HFF-Myc (cell line): ENCODE measurements around the gene ARID2.

Experiments
- DNase-seq: peaks from one replicate; pipeline ENCODE4 v3.0.0-alpha.2; 2011; ENCODE audit warnings: low read depth; ENCODE audit errors: extremely low read depth
- H3K4me3 ChIP-seq: replicated peaks from 2 replicates; pipeline ENCODE4 v1.5.1; 2011; ENCODE audit warnings: low read depth, mild to moderate bottlenecking, control low read depth, low read length
- TF ChIP-seq, protein P1 (sequence below): IDR thresholded peaks from 2 replicates; pipeline ENCODE4 v1.5.1; 2012; ENCODE audit warnings: mild to moderate bottlenecking, low read depth, low read length, control low read depth; ENCODE audit errors: missing control alignments

The ARID2 gene

DNA sequence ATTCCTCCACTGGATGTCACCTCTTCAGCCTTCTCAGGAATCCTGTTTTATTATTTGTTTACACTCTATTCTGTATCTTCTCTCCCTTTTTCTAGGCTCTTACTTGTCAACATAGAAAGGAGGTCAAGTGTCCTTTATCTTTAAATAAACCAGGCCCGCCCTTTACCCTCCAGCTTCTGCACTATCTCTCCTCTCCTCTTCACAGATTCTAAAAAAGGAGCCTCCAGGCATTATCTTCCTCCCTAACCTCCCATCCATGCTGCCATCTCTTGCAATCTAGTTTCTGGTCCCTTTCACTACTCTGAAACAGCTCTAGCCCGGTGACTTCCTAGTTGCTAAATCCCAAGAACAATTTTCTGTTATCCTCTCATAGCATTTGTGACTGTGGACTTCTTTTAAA, 24.1 kb upstream of the ARID2 start:
- no peak for DNase-seq
- TF ChIP-seq, protein P1, sequence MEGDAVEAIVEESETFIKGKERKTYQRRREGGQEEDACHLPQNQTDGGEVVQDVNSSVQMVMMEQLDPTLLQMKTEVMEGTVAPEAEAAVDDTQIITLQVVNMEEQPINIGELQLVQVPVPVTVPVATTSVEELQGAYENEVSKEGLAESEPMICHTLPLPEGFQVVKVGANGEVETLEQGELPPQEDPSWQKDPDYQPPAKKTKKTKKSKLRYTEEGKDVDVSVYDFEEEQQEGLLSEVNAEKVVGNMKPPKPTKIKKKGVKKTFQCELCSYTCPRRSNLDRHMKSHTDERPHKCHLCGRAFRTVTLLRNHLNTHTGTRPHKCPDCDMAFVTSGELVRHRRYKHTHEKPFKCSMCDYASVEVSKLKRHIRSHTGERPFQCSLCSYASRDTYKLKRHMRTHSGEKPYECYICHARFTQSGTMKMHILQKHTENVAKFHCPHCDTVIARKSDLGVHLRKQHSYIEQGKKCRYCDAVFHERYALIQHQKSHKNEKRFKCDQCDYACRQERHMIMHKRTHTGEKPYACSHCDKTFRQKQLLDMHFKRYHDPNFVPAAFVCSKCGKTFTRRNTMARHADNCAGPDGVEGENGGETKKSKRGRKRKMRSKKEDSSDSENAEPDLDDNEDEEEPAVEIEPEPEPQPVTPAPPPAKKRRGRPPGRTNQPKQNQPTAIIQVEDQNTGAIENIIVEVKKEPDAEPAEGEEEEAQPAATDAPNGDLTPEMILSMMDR = no peak
- H3K4me3 ChIP-seq = no peak overlapping the region

DNA sequence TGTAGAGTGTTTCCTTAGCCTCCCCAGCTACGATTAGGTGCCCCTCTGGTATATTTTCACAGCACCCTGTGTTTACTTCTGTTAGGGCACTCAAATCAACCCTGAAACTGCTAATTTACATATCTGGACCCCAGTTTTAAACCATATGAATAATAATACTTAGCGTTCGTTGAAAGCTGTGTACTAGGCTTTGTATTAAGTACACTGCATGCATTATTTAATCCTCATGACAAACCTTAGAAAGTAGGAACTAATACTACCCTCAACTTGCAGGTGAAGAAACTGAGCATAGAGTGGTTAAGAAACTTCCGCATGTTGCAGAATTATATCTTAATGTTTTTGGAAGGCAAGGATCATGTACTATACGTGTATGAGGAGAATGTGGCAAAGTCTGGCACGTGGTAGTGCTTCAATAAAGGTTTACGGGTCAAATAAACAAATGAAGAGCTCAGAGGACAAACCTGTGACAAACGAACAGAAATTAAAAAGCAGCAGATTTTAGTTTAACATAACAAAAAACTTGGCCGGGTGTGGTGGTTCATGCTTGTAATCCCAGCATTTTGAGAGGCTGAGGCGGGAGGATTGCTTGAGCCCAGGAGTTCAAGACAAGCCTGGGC, 22.2 kb upstream of the ARID2 start:
- H3K4me3 ChIP-seq = no peak overlapping the region
- TF ChIP-seq, protein P1 = no peak
- no peak for DNase-seq

DNA sequence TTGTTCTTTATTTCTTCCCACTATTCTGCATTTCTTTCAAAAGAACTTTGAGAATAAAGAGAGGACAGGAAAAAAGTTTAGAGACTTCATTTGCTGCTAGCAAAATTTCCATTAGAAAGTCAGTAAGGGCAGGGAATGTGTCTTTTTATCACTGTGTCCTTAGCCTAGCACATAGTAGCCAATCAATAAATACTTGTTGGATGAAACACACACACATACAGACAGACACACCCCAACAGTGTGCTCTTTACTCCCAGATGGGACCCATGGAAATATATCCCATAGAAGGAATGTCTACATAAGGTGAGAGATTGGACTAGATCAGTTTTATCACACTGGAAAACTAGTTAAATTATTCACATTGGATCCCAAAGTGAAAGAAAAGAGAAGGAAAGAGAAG, 21.1 kb upstream of the ARID2 start:
- no peak overlapping the region for H3K4me3 ChIP-seq
- TF ChIP-seq, protein P1 = no peak
- no peak for DNase-seq

DNA sequence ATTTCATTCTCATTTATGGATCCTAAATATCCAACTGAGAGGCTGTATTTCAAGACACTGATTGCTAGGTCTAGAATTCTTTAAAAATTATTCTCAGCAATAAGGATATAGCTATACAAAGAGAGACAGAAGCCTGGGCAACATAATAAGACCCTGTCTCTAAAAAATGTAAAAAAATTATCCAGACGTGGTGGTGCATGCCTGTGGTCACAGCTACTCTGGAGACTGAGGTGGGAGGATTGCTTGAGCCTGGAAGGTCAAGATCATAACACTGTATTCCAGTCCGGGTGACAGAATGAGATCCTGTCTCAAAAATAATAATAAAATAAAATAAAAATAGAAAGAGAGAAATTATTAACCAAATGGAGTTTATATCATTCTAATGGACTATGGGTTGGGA, 20.6 kb upstream of the ARID2 start:
- TF ChIP-seq, protein P1 = no peak
- H3K4me3 ChIP-seq = no peak overlapping the region
- no peak for DNase-seq

DNA sequence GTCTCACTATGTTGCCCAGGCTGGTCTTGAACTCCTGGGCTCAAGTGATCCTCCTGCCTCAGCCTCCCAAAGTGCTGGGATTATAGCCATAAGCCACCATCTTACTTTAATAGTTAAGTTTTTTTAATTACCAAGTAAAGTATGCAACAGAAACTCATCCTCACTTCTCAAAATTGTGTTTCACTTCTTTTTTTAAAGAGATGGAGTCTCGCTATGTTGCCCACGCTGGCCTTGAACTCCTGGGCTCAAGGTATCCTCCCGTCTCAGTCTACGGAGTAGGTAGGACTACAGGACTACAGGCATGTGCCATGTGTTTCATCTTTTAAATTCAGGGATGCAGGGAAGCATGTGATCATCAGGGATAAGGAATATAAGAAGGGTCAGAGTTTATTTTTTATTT, 17.2 kb upstream of the ARID2 start:
- TF ChIP-seq, protein P1 = no peak
- H3K4me3 ChIP-seq = no peak overlapping the region
- DNase-seq = no peak

DNA sequence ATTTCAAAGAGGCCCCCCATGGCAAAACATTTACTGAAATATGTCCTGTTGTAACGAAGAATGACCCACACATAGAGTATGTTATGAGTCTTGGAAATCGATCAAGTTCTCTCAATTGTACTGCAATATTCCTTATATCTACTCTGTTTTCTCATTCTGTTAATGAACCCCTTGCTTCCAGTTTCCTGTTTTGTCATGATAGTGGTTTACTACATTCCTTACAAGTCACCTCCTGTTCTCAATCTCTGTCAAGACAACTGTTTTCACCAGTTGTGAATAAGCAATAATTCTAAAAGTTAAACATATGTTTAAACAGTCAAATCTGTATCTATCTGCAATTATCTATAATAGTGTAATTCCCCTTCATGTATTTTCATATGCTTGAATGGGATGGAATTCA, 16.4 kb upstream of the ARID2 start:
- DNase-seq = no peak
- no peak overlapping the region for H3K4me3 ChIP-seq
- TF ChIP-seq, protein P1 = no peak

DNA sequence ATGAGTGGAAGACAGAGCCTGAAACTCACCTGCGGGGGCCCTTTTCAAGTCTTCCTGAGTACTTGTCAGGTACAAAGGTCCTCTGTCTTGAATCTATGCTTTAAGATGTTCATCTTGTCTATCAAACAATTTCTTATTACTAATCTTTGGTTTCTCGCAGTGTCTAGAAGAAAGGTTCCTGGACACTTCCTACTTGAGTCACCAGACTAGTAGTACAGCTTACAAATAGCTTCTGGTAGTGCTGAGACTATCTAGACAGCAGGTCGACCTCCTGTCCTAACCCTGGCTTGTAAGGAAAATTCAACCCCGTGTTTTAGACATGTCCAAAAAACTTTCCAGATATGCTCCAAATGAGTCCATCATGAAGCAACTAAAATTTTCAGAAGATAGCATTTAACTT, 11.2 kb upstream of the ARID2 start:
- DNase-seq = no peak
- TF ChIP-seq, protein P1 = no peak
- H3K4me3 ChIP-seq = no peak overlapping the region
